SK-N-SH treated with all-trans-retinoic acid at 6 μM for 48 hours (cell line): ENCODE results near the gene CES3.

Experiments
- ATAC-seq: fragments of 200-7000 bp; cut with Tn5 transposase; 3 replicates; pipeline ENCODE4 v1.9.1; 2020; ENCODE audit warnings: mild to moderate bottlenecking, moderate library complexity
- ARNTL ChIP-seq: fragments of 450-650 bp; formaldehyde crosslinking; IDR thresholded peaks from 2 replicates; pipeline ENCODE4 v1.5.0; 2020; ENCODE audit warnings: low read depth, mild to moderate bottlenecking, moderate library complexity, borderline replicate concordance
- BACH2 ChIP-seq: fragments of 250-450 bp; sonication (Bioruptor Pico); IDR thresholded peaks from 2 replicates; pipeline ENCODE4 v1.9.0; 2021; ENCODE audit warnings: mild to moderate bottlenecking, borderline replicate concordance
- CSDC2 ChIP-seq: fragments of 250-450 bp; sonication (Bioruptor Pico); IDR thresholded peaks from 2 replicates; pipeline ENCODE4 v1.5.0; 2020; ENCODE audit warnings: mild to moderate bottlenecking, moderate library complexity
- CSRNP3 ChIP-seq: fragments of 250-450 bp; sonication (Bioruptor Pico); IDR thresholded peaks from 2 replicates; pipeline ENCODE4 v1.5.1; 2021; ENCODE audit warnings: mild to moderate bottlenecking, moderate library complexity
- ESRRG ChIP-seq: fragments of 250-450 bp; sonication (Bioruptor Pico); IDR thresholded peaks from 2 replicates; pipeline ENCODE4 v1.6.1; 2021; ENCODE audit warnings: mild to moderate bottlenecking
- OSR1 ChIP-seq: fragments of 250-450 bp; sonication (Bioruptor Pico); IDR thresholded peaks from 2 replicates; pipeline ENCODE4 v1.8.0; 2022; ENCODE audit warnings: moderate library complexity, mild to moderate bottlenecking, inconsistent platforms
- PPARA ChIP-seq: fragments of 250-450 bp; sonication (Bioruptor Pico); IDR thresholded peaks from 2 replicates; pipeline ENCODE4 v1.5.0; 2020; ENCODE audit warnings: mild to moderate bottlenecking, borderline replicate concordance
- RARB ChIP-seq: fragments of 250-450 bp; sonication (Bioruptor Pico); IDR thresholded peaks from 2 replicates; pipeline ENCODE4 v1.8.0; 2021; ENCODE audit warnings: mild to moderate bottlenecking, moderate library complexity
- TCF4 ChIP-seq: fragments of 250-450 bp; sonication (Bioruptor Pico); IDR thresholded peaks from 2 replicates; pipeline ENCODE4 v1.8.0; 2021; ENCODE audit warnings: mild to moderate bottlenecking, moderate library complexity, borderline replicate concordance
- TOX ChIP-seq: fragments of 250-450 bp; sonication (Bioruptor Pico); IDR thresholded peaks from 2 replicates; pipeline ENCODE4 v1.8.0; 2021; ENCODE audit warnings: mild to moderate bottlenecking, moderate library complexity, borderline replicate concordance
- ZC3H10 ChIP-seq: fragments of 250-450 bp; sonication (Bioruptor Pico); IDR thresholded peaks from 2 replicates; pipeline ENCODE4 v1.5.1; 2021; ENCODE audit warnings: mild to moderate bottlenecking, moderate library complexity
- ZNF565 ChIP-seq: fragments of 450-650 bp; formaldehyde crosslinking; conservative IDR thresholded peaks from 2 replicates; pipeline ENCODE4 v1.5.0; 2020; ENCODE audit warnings: low read depth, mild to moderate bottlenecking, moderate library complexity
- ZNF70 ChIP-seq: fragments of 450-650 bp; formaldehyde crosslinking; IDR thresholded peaks from 2 replicates; pipeline ENCODE4 v1.5.0; 2020; ENCODE audit warnings: mild to moderate bottlenecking, moderate library complexity
- ZNF8 ChIP-seq: fragments of 450-650 bp; formaldehyde crosslinking; IDR thresholded peaks from 2 replicates; pipeline ENCODE4 v1.5.0; 2020; ENCODE audit warnings: mild to moderate bottlenecking, moderate library complexity
- TF ChIP-seq, protein P1 (sequence below): fragments of 250-450 bp; sonication (Bioruptor Pico); IDR thresholded peaks from 2 replicates; pipeline ENCODE4 v1.8.0; 2021; ENCODE audit warnings: low read depth, mild to moderate bottlenecking, moderate library complexity, borderline replicate concordance
- TF ChIP-seq, protein P2 (sequence below): fragments of 250-450 bp; sonication (Bioruptor Pico); IDR thresholded peaks from 2 replicates; pipeline ENCODE4 v1.5.0; 2020; ENCODE audit warnings: mild to moderate bottlenecking, moderate library complexity
- TF ChIP-seq, protein P3 (sequence below): fragments of 250-450 bp; sonication (Bioruptor Pico); IDR thresholded peaks from 2 replicates; pipeline ENCODE4 v1.8.0; 2020; ENCODE audit warnings: mild to moderate bottlenecking, moderate library complexity, borderline replicate concordance
- TF ChIP-seq, protein P4 (sequence below): fragments of 250-450 bp; sonication (Bioruptor Pico); IDR thresholded peaks from 2 replicates; pipeline ENCODE4 v1.5.1; 2020; ENCODE audit warnings: low read depth, mild to moderate bottlenecking, moderate library complexity

Gene CES3

GRCh38 chr16:66948837-66949225 is 12.2 kb upstream of the CES3 start:
- TF ChIP-seq BACH2 (no peak), TOX (no peak), ZNF565 (no peak), ZC3H10 (no peak), RARB (no peak), CSDC2 (CRISPR knock-in tag) (no peak), ARNTL (CRISPR knock-in tag) (no peak), TCF4 (no peak), ESRRG (CRISPR knock-in tag) (no peak), PPARA (CRISPR knock-in tag) (no peak), OSR1 (CRISPR knock-in tag) (no peak), ZNF70 (no peak), ZNF8 (CRISPR knock-in tag) (no peak)
- TF ChIP-seq, protein P1, sequence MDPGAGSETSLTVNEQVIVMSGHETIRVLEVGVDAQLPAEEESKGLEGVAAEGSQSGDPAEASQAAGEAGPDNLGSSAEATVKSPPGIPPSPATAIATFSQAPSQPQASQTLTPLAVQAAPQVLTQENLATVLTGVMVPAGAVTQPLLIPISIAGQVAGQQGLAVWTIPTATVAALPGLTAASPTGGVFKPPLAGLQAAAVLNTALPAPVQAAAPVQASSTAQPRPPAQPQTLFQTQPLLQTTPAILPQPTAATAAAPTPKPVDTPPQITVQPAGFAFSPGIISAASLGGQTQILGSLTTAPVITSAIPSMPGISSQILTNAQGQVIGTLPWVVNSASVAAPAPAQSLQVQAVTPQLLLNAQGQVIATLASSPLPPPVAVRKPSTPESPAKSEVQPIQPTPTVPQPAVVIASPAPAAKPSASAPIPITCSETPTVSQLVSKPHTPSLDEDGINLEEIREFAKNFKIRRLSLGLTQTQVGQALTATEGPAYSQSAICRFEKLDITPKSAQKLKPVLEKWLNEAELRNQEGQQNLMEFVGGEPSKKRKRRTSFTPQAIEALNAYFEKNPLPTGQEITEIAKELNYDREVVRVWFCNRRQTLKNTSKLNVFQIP (CRISPR knock-in tag), result no peak
- no peak for ATAC-seq

- ATAC-seq, result no peak
- TF ChIP-seq ESRRG (CRISPR knock-in tag) (no peak), CSRNP3 (CRISPR knock-in tag) (no peak), TOX (no peak), ZNF70 (no peak), BACH2 (no peak), PPARA (CRISPR knock-in tag) (no peak), ZNF565 (no peak)
- TF ChIP-seq, protein P2, sequence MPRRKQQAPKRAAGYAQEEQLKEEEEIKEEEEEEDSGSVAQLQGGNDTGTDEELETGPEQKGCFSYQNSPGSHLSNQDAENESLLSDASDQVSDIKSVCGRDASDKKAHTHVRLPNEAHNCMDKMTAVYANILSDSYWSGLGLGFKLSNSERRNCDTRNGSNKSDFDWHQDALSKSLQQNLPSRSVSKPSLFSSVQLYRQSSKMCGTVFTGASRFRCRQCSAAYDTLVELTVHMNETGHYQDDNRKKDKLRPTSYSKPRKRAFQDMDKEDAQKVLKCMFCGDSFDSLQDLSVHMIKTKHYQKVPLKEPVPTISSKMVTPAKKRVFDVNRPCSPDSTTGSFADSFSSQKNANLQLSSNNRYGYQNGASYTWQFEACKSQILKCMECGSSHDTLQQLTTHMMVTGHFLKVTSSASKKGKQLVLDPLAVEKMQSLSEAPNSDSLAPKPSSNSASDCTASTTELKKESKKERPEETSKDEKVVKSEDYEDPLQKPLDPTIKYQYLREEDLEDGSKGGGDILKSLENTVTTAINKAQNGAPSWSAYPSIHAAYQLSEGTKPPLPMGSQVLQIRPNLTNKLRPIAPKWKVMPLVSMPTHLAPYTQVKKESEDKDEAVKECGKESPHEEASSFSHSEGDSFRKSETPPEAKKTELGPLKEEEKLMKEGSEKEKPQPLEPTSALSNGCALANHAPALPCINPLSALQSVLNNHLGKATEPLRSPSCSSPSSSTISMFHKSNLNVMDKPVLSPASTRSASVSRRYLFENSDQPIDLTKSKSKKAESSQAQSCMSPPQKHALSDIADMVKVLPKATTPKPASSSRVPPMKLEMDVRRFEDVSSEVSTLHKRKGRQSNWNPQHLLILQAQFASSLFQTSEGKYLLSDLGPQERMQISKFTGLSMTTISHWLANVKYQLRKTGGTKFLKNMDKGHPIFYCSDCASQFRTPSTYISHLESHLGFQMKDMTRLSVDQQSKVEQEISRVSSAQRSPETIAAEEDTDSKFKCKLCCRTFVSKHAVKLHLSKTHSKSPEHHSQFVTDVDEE (CRISPR knock-in tag), result no peak
- TF ChIP-seq, protein P3, sequence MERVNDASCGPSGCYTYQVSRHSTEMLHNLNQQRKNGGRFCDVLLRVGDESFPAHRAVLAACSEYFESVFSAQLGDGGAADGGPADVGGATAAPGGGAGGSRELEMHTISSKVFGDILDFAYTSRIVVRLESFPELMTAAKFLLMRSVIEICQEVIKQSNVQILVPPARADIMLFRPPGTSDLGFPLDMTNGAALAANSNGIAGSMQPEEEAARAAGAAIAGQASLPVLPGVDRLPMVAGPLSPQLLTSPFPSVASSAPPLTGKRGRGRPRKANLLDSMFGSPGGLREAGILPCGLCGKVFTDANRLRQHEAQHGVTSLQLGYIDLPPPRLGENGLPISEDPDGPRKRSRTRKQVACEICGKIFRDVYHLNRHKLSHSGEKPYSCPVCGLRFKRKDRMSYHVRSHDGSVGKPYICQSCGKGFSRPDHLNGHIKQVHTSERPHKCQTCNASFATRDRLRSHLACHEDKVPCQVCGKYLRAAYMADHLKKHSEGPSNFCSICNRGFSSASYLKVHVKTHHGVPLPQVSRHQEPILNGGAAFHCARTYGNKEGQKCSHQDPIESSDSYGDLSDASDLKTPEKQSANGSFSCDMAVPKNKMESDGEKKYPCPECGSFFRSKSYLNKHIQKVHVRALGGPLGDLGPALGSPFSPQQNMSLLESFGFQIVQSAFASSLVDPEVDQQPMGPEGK (CRISPR knock-in tag), result no peak
- TF ChIP-seq, protein P1 (CRISPR knock-in tag), result no peak
- TF ChIP-seq, protein P4, sequence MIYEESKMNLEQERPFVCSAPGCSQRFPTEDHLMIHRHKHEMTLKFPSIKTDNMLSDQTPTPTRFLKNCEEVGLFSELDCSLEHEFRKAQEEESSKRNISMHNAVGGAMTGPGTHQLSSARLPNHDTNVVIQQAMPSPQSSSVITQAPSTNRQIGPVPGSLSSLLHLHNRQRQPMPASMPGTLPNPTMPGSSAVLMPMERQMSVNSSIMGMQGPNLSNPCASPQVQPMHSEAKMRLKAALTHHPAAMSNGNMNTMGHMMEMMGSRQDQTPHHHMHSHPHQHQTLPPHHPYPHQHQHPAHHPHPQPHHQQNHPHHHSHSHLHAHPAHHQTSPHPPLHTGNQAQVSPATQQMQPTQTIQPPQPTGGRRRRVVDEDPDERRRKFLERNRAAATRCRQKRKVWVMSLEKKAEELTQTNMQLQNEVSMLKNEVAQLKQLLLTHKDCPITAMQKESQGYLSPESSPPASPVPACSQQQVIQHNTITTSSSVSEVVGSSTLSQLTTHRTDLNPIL (CRISPR knock-in tag), result no peak
Measured at GRCh38 chr16:66949472-66949871, 11.6 kb upstream of the CES3 start.

- no peak for ATAC-seq
- no peak for TF ChIP-seq RARB
- no peak for TF ChIP-seq CSDC2 (CRISPR knock-in tag)
- TF ChIP-seq ZC3H10, result no peak
- no peak for TF ChIP-seq ZNF8 (CRISPR knock-in tag)
Measured at GRCh38 chr16:66950437-66950836, 10.6 kb upstream of the CES3 start.
